PC-3 (cell line): ENCODE results near the gene DENND1B. TPM values are rescaled to one million over a fixed set of nuclear protein-coding genes. Genes with fewer than 3 reads are reported as not detected.

Experiments used
- ATAC-seq: fragments of 200-7000 bp; cut with Tn5 transposase; 2 replicates; pipeline ENCODE4 v1.9.1; 2020; ENCODE audit warnings: mild to moderate bottlenecking, moderate library complexity
- BruUV-seq: library from RNA; stranded (reverse); fragments of 400-500 nt; replicated peaks from 2 replicates; lab custom pipeline; 2021; lab: Mats Ljungman, UMichigan
- CTCF ChIA-PET: fragments of 300-600 bp; sonication (Branson Sonifier 250); formaldehyde crosslinking; loops from one replicate; lab custom pipeline; 2022; ENCODE audit warnings: antibody characterized with exemption; lab: Charles Lee
- POLR2A ChIA-PET: fragments of 300-600 bp; sonication (Branson Sonifier 250); formaldehyde crosslinking; loops from one replicate; lab custom pipeline; 2022; ENCODE audit warnings: antibody characterized with exemption; ENCODE audit not compliant: unreplicated experiment; lab: Charles Lee
- DNase-seq: peaks from one replicate; pipeline ENCODE4 v3.0.0-alpha.2; 2015
- H2AFZ ChIP-seq: fragments of 300-600 bp; sonication (generic); 2 replicates; pipeline ENCODE4 v1.6.0; 2016; ENCODE audit warnings: antibody characterized with exemption, low read length
- H3F3A ChIP-seq: fragments of 300-600 bp; sonication (generic); one replicate; pipeline ENCODE4 v1.6.0; 2017; ENCODE audit warnings: antibody characterized with exemption, low read length, control low read depth, mild to moderate bottlenecking; ENCODE audit not compliant: unreplicated experiment
- H3K27ac ChIP-seq: fragments of 300-600 bp; sonication (generic); 2 replicates; pipeline ENCODE4 v1.5.1; 2016; ENCODE audit warnings: mild to moderate bottlenecking, low read length
- H3K27me3 ChIP-seq: fragments of 300-600 bp; sonication (generic); 2 replicates; pipeline ENCODE4 v1.6.1; 2016; ENCODE audit warnings: low read length, mixed read lengths
- H3K36me3 ChIP-seq: fragments of 300-600 bp; sonication (generic); 2 replicates; pipeline ENCODE4 v1.6.1; 2016; ENCODE audit warnings: low read depth, mixed run types, low read length, mixed read lengths
- H3K4me1 ChIP-seq: fragments of 300-600 bp; sonication (generic); 2 replicates; pipeline ENCODE4 v1.5.1; 2016; ENCODE audit warnings: low read length; ENCODE audit not compliant: insufficient read depth
- H3K4me2 ChIP-seq: fragments of 300-600 bp; sonication (generic); 2 replicates; pipeline ENCODE4 v1.6.0; 2016; ENCODE audit warnings: low read length
- H3K4me3 ChIP-seq: fragments of 300-600 bp; sonication (generic); 2 replicates; pipeline ENCODE4 v1.5.1; 2016; ENCODE audit warnings: mild to moderate bottlenecking, low read length, mixed read lengths
- H3K79me2 ChIP-seq: fragments of 300-600 bp; sonication (generic); 2 replicates; pipeline ENCODE4 v1.6.1; 2017; ENCODE audit warnings: low read length, mixed read lengths
- H3K9ac ChIP-seq: fragments of 300-600 bp; sonication (generic); 2 replicates; pipeline ENCODE4 v1.6.0; 2016; ENCODE audit warnings: mild to moderate bottlenecking, low read length
- H3K9me2 ChIP-seq: fragments of 300-600 bp; sonication (generic); replicated peaks from 2 replicates; pipeline ENCODE4 v1.6.1; 2016; ENCODE audit warnings: mixed run types, low read length, mixed read lengths
- H3K9me3 ChIP-seq: fragments of 300-600 bp; sonication (generic); 2 replicates; pipeline ENCODE4 v1.6.1; 2016; ENCODE audit warnings: low read length, mixed read lengths
- H4K20me1 ChIP-seq: fragments of 300-600 bp; sonication (generic); 2 replicates; pipeline ENCODE4 v1.6.1; 2016; ENCODE audit warnings: low read length, mixed read lengths
- CTCF ChIP-seq: fragments of 300-600 bp; sonication (generic); conservative IDR thresholded peaks from 2 replicates; pipeline ENCODE4 v1.5.1; 2017; ENCODE audit warnings: antibody characterized with exemption, low read depth, mild to moderate bottlenecking, low read length
- EZH2 ChIP-seq: fragments of 300-600 bp; sonication (generic); IDR thresholded peaks from one replicate; pipeline ENCODE4 v1.6.1; 2017; ENCODE audit warnings: antibody characterized with exemption, mild to moderate bottlenecking, low read length; ENCODE audit not compliant: unreplicated experiment
- EZH2phosphoT487 ChIP-seq: fragments of 300-600 bp; sonication (generic); IDR thresholded peaks from 2 replicates; pipeline ENCODE4 v1.6.1; 2018; ENCODE audit warnings: mild to moderate bottlenecking, antibody characterized with exemption, low read length, borderline replicate concordance
- intact Hi-C: fragments of 100-400 bp; cut with micrococcal nuclease; formaldehyde crosslinking; loops from 2 replicates; pipeline ENCODE4 v1.9.0; 2023
- total RNA-seq: library from RNA; depleted of rRNA; stranded (reverse); fragments of >200 nt; gene quantifications from 2 replicates; pipeline ENCODE4 v1.2.3, GENCODE V29; 2014

Gene DENND1B
- total RNA-seq, 1 experiment from 2014 or later: 7.4 TPM

DNA sequence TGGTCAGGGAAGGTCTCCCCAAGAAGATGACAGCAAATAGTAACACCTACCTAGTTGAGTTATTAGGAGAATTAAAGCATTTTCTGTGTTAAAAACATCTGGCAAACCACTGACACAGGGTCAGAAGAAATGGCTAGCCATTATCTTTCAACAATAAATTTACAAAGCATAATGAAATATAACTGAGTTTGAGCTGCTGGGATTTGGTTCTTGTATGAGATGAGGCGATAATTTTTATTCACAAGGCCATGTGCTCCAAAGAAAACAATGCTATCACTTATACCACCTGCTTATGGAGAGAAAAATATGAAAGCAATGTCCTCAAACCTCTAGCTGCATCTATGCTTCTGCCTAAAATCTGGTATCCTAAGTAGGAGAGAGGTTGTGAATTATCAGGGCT lies 304.9 kb downstream of the DENND1B start:
- Histone ChIP-seq H3F3A (no peaks in the 10 kb centered on the region), H3K27me3 (no peaks in the 10 kb centered on the region), H3K4me3 (no peak overlapping the region), H3K9me2 (no peaks in the 10 kb centered on the region), H3K4me1 (no peaks in the 10 kb centered on the region), H3K9me3 (no peaks in the 10 kb centered on the region), H3K27ac (no peak overlapping the region), H3K36me3 (no peaks in the 10 kb centered on the region), H3K4me2 (no peak overlapping the region), H4K20me1 (no peaks in the 10 kb centered on the region), H3K9ac (no peak overlapping the region), H2AFZ (0 out of 2 replicates have a peak overlapping the region, but pooled peaks have one; percentile 38), H3K79me2 (no peaks in the 10 kb centered on the region)
- ChIA-PET POLR2A (no interaction called here), CTCF (no interaction called here)
- DNase-seq (no peak), ATAC-seq (no peak)
- TF ChIP-seq EZH2phosphoT487 (no peak), EZH2 (no peak), CTCF (no peak)
- BruUV-seq: no TSS peak
- intact Hi-C loops: no loop called here

DNA sequence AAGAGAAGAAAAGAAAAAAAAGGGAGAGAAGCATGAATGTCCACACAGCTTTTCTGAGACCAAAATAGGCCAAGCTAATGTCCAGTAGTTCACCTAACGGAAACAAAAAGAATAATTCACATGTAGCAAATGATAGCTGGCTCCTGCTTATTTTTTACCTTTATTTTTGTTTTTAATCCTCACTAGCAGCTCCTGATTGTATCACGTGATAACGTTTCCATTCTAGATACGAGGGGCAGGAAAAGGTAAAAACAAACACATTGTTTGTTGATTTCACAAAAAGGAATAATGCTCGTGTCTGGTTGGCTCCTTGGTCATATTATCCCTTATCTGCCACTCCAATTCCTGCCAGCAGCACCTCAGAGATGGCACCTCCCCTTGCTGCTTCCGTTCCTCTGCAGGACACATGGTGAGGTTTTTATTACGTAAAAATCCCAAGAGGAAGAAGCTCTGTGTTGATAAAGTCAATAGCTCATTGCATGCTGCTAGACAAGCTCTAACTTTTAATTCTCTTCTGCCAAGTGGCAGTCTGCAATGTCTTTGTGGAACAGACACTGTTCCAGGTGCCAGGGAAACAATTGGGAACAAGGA lies 305.6 kb downstream of the DENND1B start:
- CTCF ChIA-PET: interaction anchor here (0.6 kb wide), 1 partner anchor 70 kb away, joined by 7 read pairs; no protein-coding TSS in a partner anchor
- ATAC-seq (no peak), DNase-seq (no peak)
- H3K27me3 ChIP-seq: no peaks in the 10 kb centered on the region
- no peak overlapping the region for H3K4me2 ChIP-seq
- 0 out of 2 replicates have a peak overlapping the region, but pooled peaks have one; percentile 38 for H2AFZ ChIP-seq
- POLR2A ChIA-PET: interaction anchor here (0.6 kb wide), 1 partner anchor 38 kb away, joined by 4 read pairs; no protein-coding TSS in a partner anchor
- no TSS peak for BruUV-seq
- TF ChIP-seq CTCF: no peak
- no peak for TF ChIP-seq EZH2
- TF ChIP-seq EZH2phosphoT487: no peak
- no peaks in the 10 kb centered on the region for H3K4me1 ChIP-seq
- H3K27ac ChIP-seq: no peak overlapping the region
- H3K9me3 ChIP-seq: no peaks in the 10 kb centered on the region
- H3K79me2 ChIP-seq: no peaks in the 10 kb centered on the region
- no peaks in the 10 kb centered on the region for H3K9me2 ChIP-seq
- H3K36me3 ChIP-seq: no peaks in the 10 kb centered on the region
- intact Hi-C loops: no loop called here
- no peak overlapping the region for H3K9ac ChIP-seq
- H3K4me3 ChIP-seq: no peak overlapping the region
- no peaks in the 10 kb centered on the region for H3F3A ChIP-seq
- no peaks in the 10 kb centered on the region for H4K20me1 ChIP-seq

DNA sequence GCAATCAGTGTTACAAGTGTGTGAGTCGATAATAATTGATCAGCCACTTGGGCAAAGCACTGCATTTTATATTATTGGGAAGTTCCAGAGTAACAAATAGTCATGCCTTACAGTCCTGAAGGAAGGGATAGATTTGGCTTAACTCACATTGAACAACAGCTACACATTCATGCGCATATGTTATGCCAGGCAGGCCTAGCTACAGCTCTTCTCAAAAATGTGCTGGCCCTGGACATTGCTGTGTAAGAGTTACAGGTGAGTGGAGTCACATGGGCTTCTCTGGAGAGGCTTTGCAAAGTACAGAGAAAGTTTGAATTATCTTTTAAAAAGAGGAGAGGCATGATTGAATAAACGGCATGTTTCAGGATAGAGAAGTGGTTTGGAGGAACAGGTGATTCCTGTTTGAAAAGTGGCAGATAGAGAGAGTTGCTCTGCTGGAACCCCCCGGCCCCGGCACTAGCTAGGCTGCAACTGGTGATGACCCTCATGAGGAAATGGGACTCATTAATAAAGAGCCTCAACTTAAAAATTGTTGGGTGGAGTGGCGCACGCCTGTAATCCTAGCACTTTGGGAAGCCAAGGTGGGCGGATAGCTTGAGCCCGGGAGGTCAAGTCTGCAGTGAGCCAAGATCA lies 306.6 kb downstream of the DENND1B start:
- no peak overlapping the region for H3K4me2 ChIP-seq
- H3K4me3 ChIP-seq: no peak overlapping the region
- TF ChIP-seq EZH2 (no peak), EZH2phosphoT487 (no peak), CTCF (no peak)
- no peaks in the 10 kb centered on the region for H3K36me3 ChIP-seq
- no peaks in the 10 kb centered on the region for H3K9me2 ChIP-seq
- CTCF ChIA-PET: no interaction called here
- no peaks in the 10 kb centered on the region for H3K9me3 ChIP-seq
- intact Hi-C loops: no loop called here
- no peaks in the 10 kb centered on the region for H4K20me1 ChIP-seq
- H3K9ac ChIP-seq: no peak overlapping the region
- H3K27ac ChIP-seq: no peak overlapping the region
- no peak overlapping the region for H2AFZ ChIP-seq
- POLR2A ChIA-PET: no interaction called here
- no peaks in the 10 kb centered on the region for H3K27me3 ChIP-seq
- ATAC-seq (no peak), DNase-seq (no peak)
- H3K4me1 ChIP-seq: no peaks in the 10 kb centered on the region
- BruUV-seq: no TSS peak
- no peaks in the 10 kb centered on the region for H3K79me2 ChIP-seq
- H3F3A ChIP-seq: no peaks in the 10 kb centered on the region
